ENCODE measurements around the gene DAPK3. TPM values are rescaled to one million over a fixed set of nuclear protein-coding genes. Genes with fewer than 3 reads are reported as not detected.

Gene DAPK3
- total and polyA plus RNA-seq, 8 donors: 47.0 to 238 (median 71.2) TPM

- TF ChIP-seq POLR2A (IDR thresholded peaks at IDR 0.05): no peak
- no peak for TF ChIP-seq EP300 (IDR thresholded peaks at IDR 0.05)
- no peak for TF ChIP-seq CTCF (IDR thresholded peaks at IDR 0.05)
- no peak for TF ChIP-seq POLR2AphosphoS5 (IDR thresholded peaks at IDR 0.05)
- Histone ChIP-seq H3K4me1 (no peaks in the 10 kb centered on the region), H3K9me3 (peaks cover 14 to 25% (median 23%) of the 10 kb centered on the region in 4 donors), H3K27me3 (no peaks in the 10 kb centered on the region), H3K4me3 (no peak overlapping the region), H3K36me3 (no peaks in the 10 kb centered on the region), H3K27ac (no peak overlapping the region)
- intact Hi-C loops (cut with DNase I; ENCODE audit: low total_unique reads): no loop called here
- no peak for DNase-seq
- 91 to 96% (median 94%) methylated on average over 8 of the region's 8 CpGs for WGBS, 5 donors
These were observed 51.1 kb downstream of the DAPK3 start for GRCh38 chr19:3919793-3920192.

DNA sequence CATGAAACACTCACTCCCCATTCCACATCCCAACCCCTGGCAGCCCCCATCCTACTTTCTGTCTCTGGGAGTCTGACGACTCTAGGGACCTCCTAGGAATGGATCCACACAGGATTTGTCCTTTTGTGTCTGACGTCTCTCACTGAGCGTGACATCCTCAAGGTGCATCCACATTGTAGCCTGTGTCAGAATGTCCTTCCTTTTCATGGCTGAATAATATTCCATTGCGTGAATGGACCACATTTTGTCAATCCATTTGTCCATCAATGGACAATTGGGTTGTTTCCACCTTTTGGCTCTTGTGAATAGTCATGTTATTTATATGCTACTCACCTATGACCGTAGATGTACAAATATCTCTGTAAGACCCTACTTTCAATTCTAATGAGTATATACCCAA is 54.9 kb downstream of the DAPK3 start:
- 91 to 99% (median 95%) methylated on average over 5 of the region's 5 CpGs for WGBS, 5 donors
- no peak overlapping the region for H3K27ac ChIP-seq
- H3K27me3 ChIP-seq: no peaks in the 10 kb centered on the region
- H3K36me3 ChIP-seq: no peaks in the 10 kb centered on the region
- H3K9me3 ChIP-seq: peaks cover 5 to 9% (median 6%) of the 10 kb centered on the region in 4 donors
- DNase-seq: no peak
- no peak for TF ChIP-seq POLR2A (IDR thresholded peaks at IDR 0.05)
- TF ChIP-seq CTCF (IDR thresholded peaks at IDR 0.05): no peak
- no peak for TF ChIP-seq POLR2AphosphoS5 (IDR thresholded peaks at IDR 0.05)
- no peak for TF ChIP-seq EP300 (IDR thresholded peaks at IDR 0.05)
- H3K4me3 ChIP-seq: no peak overlapping the region
- H3K4me1 ChIP-seq: no peaks in the 10 kb centered on the region
- intact Hi-C loops (cut with DNase I; ENCODE audit: low total_unique reads): no loop called here

DNA sequence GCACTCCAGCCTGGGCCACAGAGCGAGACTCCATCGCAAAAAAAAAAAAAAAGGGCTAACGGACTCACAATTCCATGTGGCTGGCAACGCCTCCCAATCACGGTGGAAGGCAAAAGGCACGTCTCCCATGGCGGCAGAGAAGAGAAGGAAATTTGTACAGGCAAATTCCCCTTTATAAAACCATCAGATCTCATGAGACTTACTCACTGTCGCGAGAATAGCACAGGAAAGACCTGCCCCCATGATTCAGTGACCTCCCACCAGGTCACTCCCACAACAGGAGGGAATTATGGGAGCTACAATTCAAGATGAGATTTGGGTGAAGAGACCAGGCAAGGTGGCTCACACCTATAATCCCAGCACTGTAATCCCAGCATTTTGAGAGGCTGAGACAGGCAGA is 56.7 kb downstream of the DAPK3 start:
- intact Hi-C loops (cut with DNase I; ENCODE audit: low total_unique reads): no loop called here
- DNase-seq: no peak
- Histone ChIP-seq H3K36me3 (no peaks in the 10 kb centered on the region), H3K27me3 (no peaks in the 10 kb centered on the region), H3K27ac (no peak overlapping the region), H3K9me3 (peaks cover 9 to 19% (median 14%) of the 10 kb centered on the region in 4 donors), H3K4me3 (no peak overlapping the region), H3K4me1 (no peaks in the 10 kb centered on the region)
- 79 to 87% (median 83%) methylated on average over 7 to 9 of the region's 9 CpGs for WGBS, 5 donors
- no peak for TF ChIP-seq CTCF (IDR thresholded peaks at IDR 0.05)
- TF ChIP-seq EP300 (IDR thresholded peaks at IDR 0.05): no peak
- no peak for TF ChIP-seq POLR2AphosphoS5 (IDR thresholded peaks at IDR 0.05)
- no peak for TF ChIP-seq POLR2A (IDR thresholded peaks at IDR 0.05)

- peaks cover 9 to 19% (median 14%) of the 10 kb centered on the region in 4 donors for H3K9me3 ChIP-seq
- WGBS, 5 donors: 93 to 100% (median 100%) methylated on average over 1 of the region's 1 CpG
These were observed 60.8 kb downstream of the DAPK3 start for GRCh38 chr19:3910105-3910504.

More at GRCh38 chr19:3910105-3910504, 60.8 kb downstream of the DAPK3 start:
- intact Hi-C loops (cut with DNase I; ENCODE audit: low total_unique reads): no loop called here
- H3K4me1 ChIP-seq: no peaks in the 10 kb centered on the region
- no peaks in the 10 kb centered on the region for H3K36me3 ChIP-seq
- peaks cover 0 to 12% (median 0%) of the 10 kb centered on the region in 3 donors for H3K27me3 ChIP-seq
- TF ChIP-seq POLR2A (IDR thresholded peaks at IDR 0.05): no peak
- TF ChIP-seq EP300 (IDR thresholded peaks at IDR 0.05): no peak
- no peak for TF ChIP-seq CTCF (IDR thresholded peaks at IDR 0.05)
- TF ChIP-seq POLR2AphosphoS5 (IDR thresholded peaks at IDR 0.05): no peak
- DNase-seq: no peak
- no peak overlapping the region for H3K4me3 ChIP-seq
- no peak overlapping the region for H3K27ac ChIP-seq

Small RNAs within 50 kb of the gene (small RNA-seq; reads per million reads assigned to genes)
- gene RN7SL202P (0 reads per million in 4 donors), gene SNORD37 (5.8 to 17.8 (median 10.3) reads per million in 4 donors)

Other genes with a start within 250 kb of the DAPK3 start
- 100 to 1,000 TPM in 1 of 5 donors, 10 to 100 TPM in 3, 1 to 10 TPM in 1; 9.4 to 111 (median 16.4) TPM for gene APBA3, start 209.4 kb downstream of the DAPK3 start, total RNA-seq
- 10 to 100 TPM; 15.7 to 17.4 (median 16.7) TPM for gene APBA3, start 209.4 kb downstream of the DAPK3 start, polyA plus RNA-seq
- gene MRPL54, start 208.4 kb downstream of the DAPK3 start, total RNA-seq: 100 to 1,000 TPM in 2 of 5 donors, 10 to 100 TPM in 3; 15.2 to 163 (median 58.7) TPM
- gene MRPL54, start 208.4 kb downstream of the DAPK3 start, polyA plus RNA-seq: 100 to 1,000 TPM; 155 to 221 (median 174) TPM
- gene RAX2, start 198.9 kb downstream of the DAPK3 start, total RNA-seq: not detected
- not detected for gene RAX2, start 198.9 kb downstream of the DAPK3 start, polyA plus RNA-seq
- 10 to 100 TPM in 2 of 5 donors, 1 to 10 TPM in 2, not detected in 1; 1.4 to 48.7 (median 12.1) TPM for gene MATK, start 184.7 kb downstream of the DAPK3 start, total RNA-seq
- 1 to 10 TPM; 2.0 to 3.4 (median 2.9) TPM for gene MATK, start 184.7 kb downstream of the DAPK3 start, polyA plus RNA-seq
- under 1 TPM in 1 of 5 donors, not detected in 4; 0.29 TPM for gene ZFR2, start 102.1 kb downstream of the DAPK3 start, total RNA-seq
- under 1 TPM in 1 of 3 donors, not detected in 2; 0.10 TPM for gene ZFR2, start 102.1 kb downstream of the DAPK3 start, polyA plus RNA-seq
- under 1 TPM in 2 of 5 donors, not detected in 3; 0.87 to 0.92 TPM for gene ATCAY, start 90.4 kb downstream of the DAPK3 start, total RNA-seq
- gene ATCAY, start 90.4 kb downstream of the DAPK3 start, polyA plus RNA-seq: under 1 TPM in 2 of 3 donors, not detected in 1; 0.25 to 0.75 TPM
- gene NMRK2, start 38.0 kb downstream of the DAPK3 start, total RNA-seq: under 1 TPM in 1 of 5 donors, not detected in 4; 0.55 TPM
- 1 to 10 TPM in 2 of 3 donors, under 1 TPM in 1; 0.68 to 4.3 (median 2.3) TPM for gene NMRK2, start 38.0 kb downstream of the DAPK3 start, polyA plus RNA-seq
- gene EEF2, start 14.4 kb upstream of the DAPK3 start, total RNA-seq: 1,000 to 10,000 TPM in 4 of 5 donors, 100 to 1,000 TPM in 1; 872 to 1,656 (median 1,431) TPM
- gene EEF2, start 14.4 kb upstream of the DAPK3 start, polyA plus RNA-seq: 1,000 to 10,000 TPM in 2 of 3 donors, 100 to 1,000 TPM in 1; 667 to 1,312 (median 1,239) TPM
- 10 to 100 TPM in 4 of 5 donors, 1 to 10 TPM in 1; 9.3 to 93.6 (median 37.5) TPM for gene PIAS4, start 36.6 kb upstream of the DAPK3 start, total RNA-seq
- gene PIAS4, start 36.6 kb upstream of the DAPK3 start, polyA plus RNA-seq: 10 to 100 TPM in 1 of 3 donors, 1 to 10 TPM in 2; 6.6 to 14.8 (median 9.3) TPM
- gene ZBTB7A, start 95.8 kb upstream of the DAPK3 start, total RNA-seq: 100 to 1,000 TPM in 2 of 5 donors, 10 to 100 TPM in 3; 11.2 to 274 (median 66.8) TPM
- 10 to 100 TPM in 2 of 3 donors, 1 to 10 TPM in 1; 8.0 to 14.4 (median 12.0) TPM for gene ZBTB7A, start 95.8 kb upstream of the DAPK3 start, polyA plus RNA-seq
- 100 to 1,000 TPM in 1 of 5 donors, 10 to 100 TPM in 4; 53.4 to 447 (median 84.3) TPM for gene MAP2K2, start 153.0 kb upstream of the DAPK3 start, total RNA-seq
- gene MAP2K2, start 153.0 kb upstream of the DAPK3 start, polyA plus RNA-seq: 100 to 1,000 TPM; 137 to 162 (median 147) TPM
- gene CREB3L3, start 182.5 kb upstream of the DAPK3 start, total RNA-seq: 1 to 10 TPM in 2 of 5 donors, not detected in 3; 1.1 to 7.0 TPM
- gene CREB3L3, start 182.5 kb upstream of the DAPK3 start, polyA plus RNA-seq: under 1 TPM; 0.03 to 0.61 (median 0.12) TPM
- 100 to 1,000 TPM in 2 of 5 donors, 10 to 100 TPM in 3; 14.0 to 160 (median 28.0) TPM for gene SIRT6, start 211.5 kb upstream of the DAPK3 start, total RNA-seq
- 10 to 100 TPM; 17.7 to 23.9 (median 19.5) TPM for gene SIRT6, start 211.5 kb upstream of the DAPK3 start, polyA plus RNA-seq
- gene ANKRD24, start 211.6 kb upstream of the DAPK3 start, total RNA-seq: 1 to 10 TPM in 3 of 5 donors, under 1 TPM in 1, not detected in 1; 0.29 to 6.1 (median 3.8) TPM
- 1 to 10 TPM; 1.6 to 2.3 (median 1.8) TPM for gene ANKRD24, start 211.6 kb upstream of the DAPK3 start, polyA plus RNA-seq